Neural cell (in vitro differentiated cells): ENCODE data around the gene AMPD2. TPM values are rescaled to one million over a fixed set of nuclear protein-coding genes. Genes with fewer than 3 reads are reported as not detected.

Experiments
- H2AFZ ChIP-seq: fragments of 200-600, 300-800 bp; sonication (generic), shearing (Covaris generic); 2 replicates; pipeline ENCODE4 v1.6.0; 2014; ENCODE audit warnings: low read depth, mild to moderate bottlenecking, antibody characterized with exemption, low read length, moderate library complexity
- H3F3A ChIP-seq: fragments of 200-600 bp; shearing (Covaris generic); 2 replicates; pipeline ENCODE4 v1.6.1; 2016; ENCODE audit warnings: mild to moderate bottlenecking, moderate library complexity, mixed read lengths, antibody characterized with exemption, low read length; ENCODE audit not compliant: insufficient read depth, poor library complexity, severe bottlenecking
- H3K27ac ChIP-seq: fragments of 200-600, 300-800 bp; sonication (generic), shearing (Covaris generic); 2 replicates; pipeline ENCODE4 v1.5.1; 2014; ENCODE audit warnings: mild to moderate bottlenecking, low read length, moderate library complexity
- H3K27me3 ChIP-seq: fragments of 300-800, 200-600 bp; sonication (generic), shearing (Covaris generic); 2 replicates; pipeline ENCODE4 v1.6.0; 2014; ENCODE audit warnings: mild to moderate bottlenecking, low read depth, low read length, moderate library complexity; ENCODE audit not compliant: insufficient read depth
- H3K36me3 ChIP-seq: fragments of 300-800, 200-600 bp; sonication (generic), shearing (Covaris generic); 2 replicates; pipeline ENCODE4 v1.5.1; 2014; ENCODE audit warnings: mild to moderate bottlenecking, antibody characterized with exemption, low read length, moderate library complexity; ENCODE audit not compliant: insufficient read depth
- H3K4me2 ChIP-seq: fragments of 300-800, 200-600 bp; sonication (generic), shearing (Covaris generic); 2 replicates; pipeline ENCODE4 v1.6.0; 2014; ENCODE audit warnings: mild to moderate bottlenecking, low read length
- H3K4me3 ChIP-seq: fragments of 300-800, 200-600 bp; sonication (generic), shearing (Covaris generic); 2 replicates; pipeline ENCODE4 v1.5.1; 2014; ENCODE audit warnings: mild to moderate bottlenecking, low read length, moderate library complexity
- H3K79me2 ChIP-seq: fragments of 200-600 bp; shearing (Covaris generic); replicated peaks from 2 replicates; pipeline ENCODE4 v1.6.0; 2014; ENCODE audit warnings: mild to moderate bottlenecking, low read length, moderate library complexity; ENCODE audit not compliant: insufficient read depth
- H3K9ac ChIP-seq: fragments of 300-800, 200-600 bp; sonication (generic), shearing (Covaris generic); 2 replicates; pipeline ENCODE4 v1.6.1; 2016; ENCODE audit warnings: mild to moderate bottlenecking, low read length, mixed read lengths
- H3K9me2 ChIP-seq: fragments of 200-600 bp; shearing (Covaris generic); 2 replicates; pipeline ENCODE4 v1.6.1; 2016; ENCODE audit warnings: mild to moderate bottlenecking, low read length, mixed read lengths; ENCODE audit not compliant: insufficient read depth
- H3K9me3 ChIP-seq: fragments of 200-600, 300-800 bp; sonication (generic), shearing (Covaris generic); 2 replicates; pipeline ENCODE4 v1.6.1; 2016; ENCODE audit warnings: mild to moderate bottlenecking, mixed run types, low read length, moderate library complexity, mixed read lengths
- H4K20me1 ChIP-seq: fragments of 200-600 bp; shearing (Covaris generic); 2 replicates; pipeline ENCODE4 v1.6.1; 2016; ENCODE audit warnings: mild to moderate bottlenecking, mixed run types; ENCODE audit not compliant: insufficient read depth
- EP300 ChIP-seq: fragments of 450-650 bp; conservative IDR thresholded peaks from 2 replicates; pipeline ENCODE4 v1.6.1; 2014; ENCODE audit warnings: antibody characterized with exemption, mild to moderate bottlenecking, moderate library complexity; ENCODE audit not compliant: poor library complexity, severe bottlenecking
- EZH2 ChIP-seq: fragments of 200-600, 300-800 bp; shearing (Covaris generic), sonication (generic); IDR thresholded peaks from 2 replicates; pipeline ENCODE4 v1.6.1; 2014; ENCODE audit warnings: antibody characterized with exemption, low read length, borderline replicate concordance, mild to moderate bottlenecking; ENCODE audit not compliant: insufficient read depth, poor library complexity, severe bottlenecking
- MXI1 ChIP-seq: fragments of 450-650 bp; conservative IDR thresholded peaks from 2 replicates; pipeline ENCODE4 v1.6.1; 2014; ENCODE audit warnings: antibody characterized with exemption, mild to moderate bottlenecking; ENCODE audit not compliant: poor library complexity, severe bottlenecking
- POLR2AphosphoS5 ChIP-seq: IDR thresholded peaks from 2 replicates; pipeline ENCODE4 v1.6.1; 2012
- RAD21 ChIP-seq: fragments of 450-650 bp; conservative IDR thresholded peaks from 2 replicates; pipeline ENCODE4 v1.6.1; 2014; ENCODE audit warnings: antibody characterized with exemption, mild to moderate bottlenecking, moderate library complexity
- REST ChIP-seq: IDR thresholded peaks from 2 replicates; pipeline ENCODE4 v1.6.1; 2012; ENCODE audit warnings: borderline replicate concordance
- TAF1 ChIP-seq: IDR thresholded peaks from 2 replicates; pipeline ENCODE4 v1.6.1; 2012; ENCODE audit warnings: low read depth
- polyA plus RNA-seq: library from polyadenylated mRNA; depleted of rRNA; stranded (reverse); fragments of >200 nt; gene quantifications from 2 replicates; pipeline ENCODE4 v1.2.3, GENCODE V29; 2014
- TF ChIP-seq, protein P1 (sequence below): fragments of 450-650 bp; IDR thresholded peaks from 2 replicates; pipeline ENCODE4 v1.5.1; 2014; ENCODE audit warnings: antibody characterized with exemption, mild to moderate bottlenecking, moderate library complexity; ENCODE audit not compliant: poor library complexity, severe bottlenecking

The AMPD2 gene
- polyA plus RNA-seq, 1 donor from 2014 or later: 104 TPM

DNA sequence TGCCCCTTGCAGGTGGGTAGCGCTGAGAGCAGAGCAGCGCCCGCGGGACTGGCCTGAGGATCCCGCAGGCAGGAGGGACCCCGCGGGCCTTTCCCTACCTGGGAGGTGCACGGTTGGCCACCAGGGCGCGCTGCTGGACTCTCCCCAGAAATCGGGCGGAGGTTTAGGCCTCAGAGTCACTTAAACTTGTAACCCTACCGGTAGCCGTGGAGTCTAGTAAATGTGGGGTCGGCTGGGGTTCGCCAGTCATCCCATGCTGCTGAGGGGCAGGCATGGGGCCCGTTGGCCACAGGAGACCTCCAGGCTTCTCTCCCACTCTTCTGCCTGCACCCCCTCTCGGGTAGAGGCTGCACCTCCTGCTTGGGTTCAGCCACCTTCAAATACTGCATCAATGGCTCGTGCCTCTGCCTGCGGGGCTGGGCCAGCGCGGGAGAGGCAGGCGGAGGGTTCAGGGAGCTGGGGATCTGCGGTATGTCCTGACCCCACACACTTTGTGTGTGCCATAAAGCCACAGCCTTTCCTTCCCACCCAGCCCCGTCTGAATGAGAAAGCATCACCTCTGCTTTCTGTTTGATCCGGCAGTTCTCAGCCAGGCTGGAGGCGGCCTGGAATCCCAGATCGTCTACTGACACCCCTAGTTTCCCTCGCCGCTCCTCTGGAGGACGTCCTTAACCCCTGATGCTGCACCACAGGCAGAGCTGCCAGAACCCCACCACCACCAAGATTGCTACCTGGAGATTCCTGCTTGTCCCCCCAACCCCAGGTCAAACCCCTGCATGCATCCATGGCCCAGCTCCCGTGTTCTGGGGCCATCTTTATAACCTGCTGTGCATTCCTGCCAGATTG, 24.0 kb downstream of the AMPD2 start:
- H3K4me2 ChIP-seq: no peak overlapping the region
- H3K27me3 ChIP-seq: no peaks in the 10 kb centered on the region
- H3K36me3 ChIP-seq: no peaks in the 10 kb centered on the region
- H2AFZ ChIP-seq: no peak overlapping the region
- H3K9ac ChIP-seq: no peak overlapping the region
- no peaks in the 10 kb centered on the region for H3K9me3 ChIP-seq
- no peaks in the 10 kb centered on the region for H4K20me1 ChIP-seq
- no peak overlapping the region for H3K27ac ChIP-seq
- no peaks in the 10 kb centered on the region for H3F3A ChIP-seq
- no peaks in the 10 kb centered on the region for H3K9me2 ChIP-seq
- H3K79me2 ChIP-seq: no peaks in the 10 kb centered on the region
- TF ChIP-seq, protein P1, sequence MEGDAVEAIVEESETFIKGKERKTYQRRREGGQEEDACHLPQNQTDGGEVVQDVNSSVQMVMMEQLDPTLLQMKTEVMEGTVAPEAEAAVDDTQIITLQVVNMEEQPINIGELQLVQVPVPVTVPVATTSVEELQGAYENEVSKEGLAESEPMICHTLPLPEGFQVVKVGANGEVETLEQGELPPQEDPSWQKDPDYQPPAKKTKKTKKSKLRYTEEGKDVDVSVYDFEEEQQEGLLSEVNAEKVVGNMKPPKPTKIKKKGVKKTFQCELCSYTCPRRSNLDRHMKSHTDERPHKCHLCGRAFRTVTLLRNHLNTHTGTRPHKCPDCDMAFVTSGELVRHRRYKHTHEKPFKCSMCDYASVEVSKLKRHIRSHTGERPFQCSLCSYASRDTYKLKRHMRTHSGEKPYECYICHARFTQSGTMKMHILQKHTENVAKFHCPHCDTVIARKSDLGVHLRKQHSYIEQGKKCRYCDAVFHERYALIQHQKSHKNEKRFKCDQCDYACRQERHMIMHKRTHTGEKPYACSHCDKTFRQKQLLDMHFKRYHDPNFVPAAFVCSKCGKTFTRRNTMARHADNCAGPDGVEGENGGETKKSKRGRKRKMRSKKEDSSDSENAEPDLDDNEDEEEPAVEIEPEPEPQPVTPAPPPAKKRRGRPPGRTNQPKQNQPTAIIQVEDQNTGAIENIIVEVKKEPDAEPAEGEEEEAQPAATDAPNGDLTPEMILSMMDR: no peak
- TF ChIP-seq REST (no peak), MXI1 (no peak), EZH2 (no peak), POLR2AphosphoS5 (no peak), RAD21 (no peak)
- H3K4me3 ChIP-seq: no peak overlapping the region

GRCh38 chr1:109644670-109645069, 25.0 kb downstream of the AMPD2 start:
- no peaks in the 10 kb centered on the region for H3F3A ChIP-seq
- H3K4me3 ChIP-seq: no peak overlapping the region
- no peak overlapping the region for H3K9ac ChIP-seq
- no peaks in the 10 kb centered on the region for H3K27me3 ChIP-seq
- H2AFZ ChIP-seq: no peak overlapping the region
- no peak overlapping the region for H3K4me2 ChIP-seq
- H4K20me1 ChIP-seq: no peaks in the 10 kb centered on the region
- H3K9me3 ChIP-seq: no peaks in the 10 kb centered on the region
- H3K9me2 ChIP-seq: no peaks in the 10 kb centered on the region
- no peak overlapping the region for H3K27ac ChIP-seq
- no peaks in the 10 kb centered on the region for H3K79me2 ChIP-seq
- H3K36me3 ChIP-seq: no peaks in the 10 kb centered on the region
- TF ChIP-seq REST: no peak
- no peak for TF ChIP-seq TAF1
- no peak for TF ChIP-seq RAD21
- no peak for TF ChIP-seq EP300
- no peak for TF ChIP-seq POLR2AphosphoS5
- TF ChIP-seq, protein P1: no peak
- no peak for TF ChIP-seq MXI1
